ENCODE measurements around the gene CRY2.

- TF ChIP-seq, protein P1, sequence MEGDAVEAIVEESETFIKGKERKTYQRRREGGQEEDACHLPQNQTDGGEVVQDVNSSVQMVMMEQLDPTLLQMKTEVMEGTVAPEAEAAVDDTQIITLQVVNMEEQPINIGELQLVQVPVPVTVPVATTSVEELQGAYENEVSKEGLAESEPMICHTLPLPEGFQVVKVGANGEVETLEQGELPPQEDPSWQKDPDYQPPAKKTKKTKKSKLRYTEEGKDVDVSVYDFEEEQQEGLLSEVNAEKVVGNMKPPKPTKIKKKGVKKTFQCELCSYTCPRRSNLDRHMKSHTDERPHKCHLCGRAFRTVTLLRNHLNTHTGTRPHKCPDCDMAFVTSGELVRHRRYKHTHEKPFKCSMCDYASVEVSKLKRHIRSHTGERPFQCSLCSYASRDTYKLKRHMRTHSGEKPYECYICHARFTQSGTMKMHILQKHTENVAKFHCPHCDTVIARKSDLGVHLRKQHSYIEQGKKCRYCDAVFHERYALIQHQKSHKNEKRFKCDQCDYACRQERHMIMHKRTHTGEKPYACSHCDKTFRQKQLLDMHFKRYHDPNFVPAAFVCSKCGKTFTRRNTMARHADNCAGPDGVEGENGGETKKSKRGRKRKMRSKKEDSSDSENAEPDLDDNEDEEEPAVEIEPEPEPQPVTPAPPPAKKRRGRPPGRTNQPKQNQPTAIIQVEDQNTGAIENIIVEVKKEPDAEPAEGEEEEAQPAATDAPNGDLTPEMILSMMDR (IDR thresholded peaks at IDR 0.05): no peak
- no peak for TF ChIP-seq ZFX (IDR thresholded peaks at IDR 0.05; ENCODE audit: borderline replicate concordance)
These were observed 33.7 kb downstream of the CRY2 start for GRCh38 chr11:45880772-45881570.
